PC-9 (cell line): Measurements from ENCODE around the gene ANKRD17.

Source experiments
- EZH2 ChIP-seq: fragments of 200-600 bp; sonication (generic); IDR thresholded peaks from 2 replicates; pipeline ENCODE4 v1.8.0; 2017; ENCODE audit warnings: antibody characterized with exemption, low read depth
- TF ChIP-seq, protein P1 (sequence below): fragments of 200-600 bp; sonication (generic); conservative IDR thresholded peaks from 2 replicates; pipeline ENCODE4 v1.6.1; 2017; ENCODE audit warnings: mixed run types, antibody characterized with exemption, mild to moderate bottlenecking, moderate library complexity

DNA sequence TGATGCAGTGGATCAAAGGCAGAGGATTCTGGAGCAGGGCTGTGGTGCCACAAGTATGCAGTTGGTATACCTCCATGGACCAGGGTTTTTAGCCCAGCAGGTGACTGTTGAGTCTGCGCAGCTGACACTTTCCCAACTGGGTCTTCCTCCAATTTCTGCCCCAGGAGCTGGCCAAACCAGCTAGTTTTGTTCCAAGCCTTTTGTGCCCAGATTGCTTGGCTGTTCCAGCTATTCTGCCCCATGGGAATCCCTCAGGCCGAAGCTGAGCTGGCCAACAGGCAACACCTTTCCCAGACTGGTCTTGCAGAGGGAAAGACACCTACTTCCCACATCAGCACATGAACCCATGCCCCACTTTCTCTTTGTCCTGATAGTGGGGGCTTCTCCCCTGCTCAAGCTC is 22.8 kb upstream of the ANKRD17 start:
- TF ChIP-seq, protein P1, sequence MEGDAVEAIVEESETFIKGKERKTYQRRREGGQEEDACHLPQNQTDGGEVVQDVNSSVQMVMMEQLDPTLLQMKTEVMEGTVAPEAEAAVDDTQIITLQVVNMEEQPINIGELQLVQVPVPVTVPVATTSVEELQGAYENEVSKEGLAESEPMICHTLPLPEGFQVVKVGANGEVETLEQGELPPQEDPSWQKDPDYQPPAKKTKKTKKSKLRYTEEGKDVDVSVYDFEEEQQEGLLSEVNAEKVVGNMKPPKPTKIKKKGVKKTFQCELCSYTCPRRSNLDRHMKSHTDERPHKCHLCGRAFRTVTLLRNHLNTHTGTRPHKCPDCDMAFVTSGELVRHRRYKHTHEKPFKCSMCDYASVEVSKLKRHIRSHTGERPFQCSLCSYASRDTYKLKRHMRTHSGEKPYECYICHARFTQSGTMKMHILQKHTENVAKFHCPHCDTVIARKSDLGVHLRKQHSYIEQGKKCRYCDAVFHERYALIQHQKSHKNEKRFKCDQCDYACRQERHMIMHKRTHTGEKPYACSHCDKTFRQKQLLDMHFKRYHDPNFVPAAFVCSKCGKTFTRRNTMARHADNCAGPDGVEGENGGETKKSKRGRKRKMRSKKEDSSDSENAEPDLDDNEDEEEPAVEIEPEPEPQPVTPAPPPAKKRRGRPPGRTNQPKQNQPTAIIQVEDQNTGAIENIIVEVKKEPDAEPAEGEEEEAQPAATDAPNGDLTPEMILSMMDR = no peak
- no peak for TF ChIP-seq EZH2
